Limb (tissue), 2 donors: Measurements from ENCODE around the gene CAMK1D.
"Not testable (repeated sequence)": the region's sequence is repeated elsewhere in the genome, so short reads cannot be mapped to it uniquely, and the experiment has no call there.

Source experiments
- DNase-seq, 2 donors: peaks; one replicate each; pipeline ENCODE4 v3.0.0-alpha.2; 2016; ENCODE audit errors: extremely low spot score in 2 of 2

CAMK1D gene

DNA sequence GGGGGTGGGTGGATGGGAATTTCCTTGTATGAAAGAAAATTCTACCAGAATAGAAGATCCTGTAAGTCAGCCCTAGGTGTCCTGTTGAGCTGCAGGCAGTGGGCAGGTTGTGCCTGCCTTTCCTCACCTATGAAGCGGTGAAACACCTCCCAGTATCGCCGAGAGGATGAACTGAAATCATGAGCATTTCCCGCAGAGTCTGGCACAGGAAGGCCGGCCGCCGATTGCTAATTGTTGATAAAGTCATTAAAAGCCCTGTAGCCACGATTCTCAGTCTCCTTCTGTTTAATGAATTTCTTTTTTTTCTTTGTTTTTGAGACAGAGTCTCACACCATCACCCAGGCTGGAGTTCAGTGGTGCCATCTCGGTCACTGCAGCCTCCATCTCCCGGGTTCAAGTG lies 142.1 kb downstream of the CAMK1D start:
- DNase-seq, result no peak

DNA sequence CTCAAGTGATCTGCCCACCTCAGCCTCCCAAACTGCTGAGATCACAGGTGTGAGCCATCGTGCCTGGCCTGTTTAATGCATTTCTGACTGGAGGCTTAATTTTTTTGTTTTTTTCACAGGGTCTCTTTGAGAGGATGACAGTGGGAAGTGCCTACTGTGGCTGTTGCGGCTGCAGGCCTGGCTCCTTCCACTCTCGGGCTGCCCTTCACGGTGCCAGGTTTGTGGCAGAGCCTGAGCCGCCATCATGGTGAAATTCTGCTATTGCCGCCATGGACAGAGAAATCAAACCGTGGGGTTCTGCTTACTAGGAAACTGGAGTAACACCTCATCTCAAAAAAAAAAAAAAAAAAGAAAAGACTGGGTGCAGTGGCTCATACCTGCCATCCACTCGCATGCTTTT lies 142.7 kb downstream of the CAMK1D start:
- DNase-seq, result no peak

DNA sequence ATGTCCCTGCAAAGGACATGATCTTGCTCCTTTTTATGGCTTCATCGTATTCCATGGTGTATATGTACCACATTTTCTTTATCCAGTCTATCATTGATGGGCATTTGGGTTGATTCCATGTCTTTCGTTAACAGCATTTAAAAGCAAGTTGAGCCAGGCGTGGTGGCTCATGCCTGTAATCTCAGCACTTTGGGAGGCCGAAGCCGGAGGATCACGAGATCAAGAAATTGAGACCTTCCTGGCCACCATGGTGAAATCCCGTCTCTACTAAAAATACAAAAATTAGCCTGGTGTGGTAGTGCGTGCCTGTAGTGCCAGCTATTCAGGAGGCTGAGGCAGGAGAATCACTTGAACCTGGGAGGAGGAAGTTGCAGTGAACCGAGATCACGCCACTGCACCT lies 147.7 kb downstream of the CAMK1D start:
- not testable (repeated sequence) for DNase-seq

DNA sequence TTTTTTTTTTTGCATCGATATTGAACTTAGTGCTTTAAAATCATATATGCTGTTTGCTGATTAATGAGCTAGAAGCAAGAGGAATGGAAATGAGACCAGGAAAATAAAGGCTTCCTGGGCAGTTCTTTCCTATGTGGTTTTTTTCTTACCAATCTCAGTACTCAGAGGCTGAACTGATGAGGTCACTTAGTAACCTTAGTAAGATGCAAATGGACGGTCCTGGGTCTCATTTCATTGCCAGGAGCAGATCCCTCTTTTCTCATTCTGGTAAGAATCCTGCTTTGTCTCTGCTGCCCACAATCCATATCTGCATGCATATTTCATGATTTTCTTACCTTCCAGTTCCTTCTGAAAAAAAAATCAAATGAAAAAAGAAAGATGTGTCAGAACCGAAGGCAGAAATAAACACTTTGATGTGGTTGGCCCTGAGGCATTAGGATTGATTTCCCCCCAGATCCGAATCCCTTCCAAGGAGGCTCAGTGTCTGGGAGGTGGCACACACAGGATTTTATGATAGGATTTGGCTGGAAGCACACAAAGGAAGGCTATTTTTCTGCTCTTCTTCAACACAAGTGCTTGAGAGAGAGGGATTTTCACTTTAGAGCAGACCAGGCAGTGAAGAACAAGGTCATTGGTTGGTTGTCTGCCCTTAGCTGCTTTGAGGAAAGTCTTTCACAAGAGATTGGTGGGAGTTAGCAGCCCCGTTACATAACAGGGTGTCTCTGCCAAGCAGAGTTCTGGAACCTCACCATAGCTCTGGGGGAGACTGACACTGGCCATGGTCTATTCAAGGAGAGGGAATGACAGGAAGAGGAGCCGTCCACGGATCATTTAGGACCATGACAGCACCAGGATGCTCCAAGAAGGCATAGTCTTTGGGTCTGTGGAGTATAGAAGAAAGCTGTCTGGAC lies 150.0 kb downstream of the CAMK1D start:
- DNase-seq, result no peak

DNA sequence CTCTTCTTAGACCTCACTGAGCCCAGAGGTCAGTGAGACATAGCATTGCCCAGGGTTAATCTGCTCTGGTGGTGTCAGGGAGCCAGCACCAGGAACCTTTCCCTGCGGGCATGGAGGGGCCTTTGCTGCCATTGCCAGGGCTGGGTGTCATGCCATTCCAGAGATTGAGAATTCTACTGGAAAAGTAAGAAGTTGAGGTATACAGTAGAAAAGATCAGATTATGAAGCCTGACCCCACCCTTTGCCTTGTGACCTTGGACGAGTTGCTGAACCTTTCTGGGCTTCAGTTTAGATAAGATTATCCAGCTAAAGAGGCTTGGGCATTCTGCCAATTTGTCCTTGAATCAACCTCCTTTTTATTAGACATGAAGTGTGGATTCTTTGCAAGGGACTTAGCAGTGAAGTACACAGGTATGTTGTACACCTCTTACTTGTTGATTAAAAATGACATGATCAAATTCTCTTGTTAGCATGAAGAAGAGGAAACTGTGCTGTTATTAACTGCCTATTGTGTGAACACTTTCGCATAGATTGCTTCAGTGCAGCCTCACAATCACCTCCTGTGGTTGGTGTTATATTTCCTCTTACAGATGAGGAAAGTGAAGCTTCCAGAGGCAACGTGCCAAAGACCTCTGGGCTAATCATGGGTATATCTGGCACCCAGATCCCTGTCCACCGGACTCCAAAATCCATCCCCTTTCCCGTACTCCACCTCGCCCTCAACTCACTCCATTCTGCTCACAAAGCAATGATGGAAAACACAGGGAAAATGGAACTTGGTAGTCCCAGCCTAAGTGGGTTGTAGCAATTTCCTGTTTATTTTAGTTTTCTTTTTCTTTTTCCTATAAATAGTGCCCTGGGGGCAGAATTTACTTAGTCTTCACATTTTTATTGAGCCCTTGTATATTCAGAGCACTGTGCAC lies 151.3 kb downstream of the CAMK1D start:
- peak in 1 of 2 donors; percentile 21 for DNase-seq

DNA sequence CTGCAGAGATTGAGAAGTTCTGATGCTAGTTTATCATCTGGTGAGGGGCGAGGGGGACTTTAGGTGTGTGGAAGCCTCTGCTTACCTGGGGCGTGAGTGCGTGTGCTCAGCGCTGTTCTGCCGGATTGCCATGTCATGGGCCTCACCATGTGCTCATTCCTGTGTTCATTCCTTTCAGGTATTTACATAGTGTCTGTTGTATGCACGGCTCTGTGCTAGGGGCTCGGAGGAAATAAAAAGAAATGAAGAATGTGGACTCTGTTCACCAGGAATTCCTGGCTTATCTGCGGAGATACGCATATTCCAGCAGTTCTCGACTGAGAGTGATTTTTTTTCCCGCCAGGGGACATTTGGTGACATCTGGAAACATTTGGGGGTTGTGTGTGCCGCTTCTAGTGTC lies 152.0 kb downstream of the CAMK1D start:
- DNase-seq, result peak in 1 of 2 donors; percentile 17

DNA sequence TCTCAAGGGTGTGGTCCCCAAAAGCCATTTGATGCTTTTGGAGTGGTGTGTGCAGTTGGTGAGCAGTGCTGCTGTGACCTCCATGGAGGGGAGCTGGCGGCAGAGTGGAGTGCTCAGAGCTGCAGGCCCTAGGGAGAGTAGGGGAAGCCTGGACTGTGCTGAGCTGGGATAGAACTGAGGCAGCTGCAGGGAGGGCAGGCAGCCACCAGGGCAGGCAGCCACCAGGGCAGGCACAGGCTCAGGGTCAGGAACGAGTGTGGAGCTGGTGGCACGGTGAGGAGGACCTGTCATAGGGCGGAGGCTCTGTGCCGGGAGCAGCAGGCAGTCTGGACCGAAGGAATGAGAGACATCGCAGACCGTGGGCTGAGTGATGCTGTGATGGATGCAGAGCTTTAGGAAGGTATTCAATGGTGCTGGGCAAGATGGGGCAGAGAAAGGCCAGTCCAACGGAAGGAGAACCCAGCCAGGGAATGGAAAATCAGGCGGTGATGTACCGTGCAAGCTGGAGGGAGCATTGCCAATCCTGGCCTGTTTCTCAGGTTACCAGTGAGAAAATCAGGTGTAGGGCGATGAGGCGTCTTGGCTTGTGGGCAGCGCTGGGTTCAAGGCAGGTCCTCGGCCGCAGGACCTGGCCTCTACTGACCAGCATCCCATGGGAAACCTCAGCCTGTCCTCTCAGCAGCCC lies 152.6 kb downstream of the CAMK1D start:
- DNase-seq, result peak in 1 of 2 donors; percentile 23

DNA sequence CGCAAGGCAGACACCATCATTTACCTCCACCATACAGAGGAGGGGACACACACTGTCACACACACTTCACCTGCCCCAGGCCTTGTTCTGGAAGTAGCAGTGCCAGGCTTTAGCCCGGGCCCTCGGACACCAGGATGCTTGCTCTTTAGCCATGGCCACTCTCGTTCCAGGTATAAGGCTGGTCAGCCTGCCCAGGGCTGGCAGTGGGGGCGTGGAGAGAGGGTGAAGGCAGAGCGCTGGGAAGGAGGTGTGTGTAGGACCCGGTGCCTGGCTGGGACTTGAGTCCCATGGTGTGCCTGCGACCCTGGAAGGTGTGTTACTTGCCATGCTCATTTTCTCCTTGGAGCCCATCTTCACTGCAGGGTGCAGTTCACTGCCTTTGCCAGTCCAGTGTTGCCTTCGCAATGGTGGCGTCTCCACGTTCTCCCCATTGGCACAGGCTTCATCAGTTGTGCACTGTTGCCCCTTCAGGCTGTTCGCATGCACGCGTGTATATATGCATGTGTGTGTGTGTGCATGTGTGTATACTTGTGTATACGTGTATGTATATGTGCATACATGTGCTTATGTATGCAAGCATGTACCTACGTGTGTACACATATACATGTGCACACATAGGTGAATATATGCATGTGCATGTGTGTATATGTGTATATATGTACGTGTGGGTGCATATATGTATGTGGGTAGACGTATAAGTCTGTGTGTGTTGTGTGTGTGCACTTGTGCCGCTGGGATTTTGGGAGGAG lies 153.4 kb downstream of the CAMK1D start:
- DNase-seq, result no peak

DNA sequence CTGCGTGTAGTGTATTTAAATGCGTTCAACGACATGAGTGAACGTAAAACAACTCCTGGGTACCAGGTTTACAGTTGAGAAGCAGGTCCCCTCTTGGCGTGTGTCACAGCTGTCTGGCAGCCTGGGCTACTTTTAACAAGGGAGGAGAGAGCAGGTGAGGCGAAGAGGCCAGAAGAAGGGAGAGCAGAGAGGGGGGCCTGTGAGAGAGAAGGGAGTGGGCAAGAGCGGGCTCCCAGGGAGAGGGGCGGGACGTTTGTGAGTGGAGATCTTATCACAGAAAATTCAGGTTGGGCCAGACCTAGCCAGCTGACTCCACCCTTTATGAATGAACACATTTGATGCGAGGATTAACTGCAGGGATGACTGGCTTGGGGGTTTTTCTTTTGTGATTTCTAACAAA lies 154.0 kb downstream of the CAMK1D start:
- peak in 1 of 2 donors; percentile 22 for DNase-seq

DNA sequence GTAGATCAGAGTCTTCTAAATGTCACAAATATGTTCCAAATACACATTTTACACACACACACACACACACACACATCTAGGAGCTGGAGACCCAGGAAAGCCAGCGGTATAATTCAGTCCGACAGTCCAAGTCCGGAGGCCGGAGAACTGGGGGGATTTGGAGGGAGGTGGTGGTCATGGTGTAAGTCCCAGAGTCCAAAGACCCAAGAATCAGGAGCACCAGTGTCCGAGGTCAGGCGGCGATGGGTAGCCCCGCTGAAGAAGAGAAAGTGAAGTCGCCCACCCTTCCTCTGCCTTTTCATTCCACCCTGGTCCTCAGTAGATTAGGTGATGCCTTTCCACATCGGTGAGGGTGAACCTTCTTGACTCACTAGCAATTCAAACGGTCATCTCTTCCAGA lies 154.8 kb downstream of the CAMK1D start:
- no peak for DNase-seq

DNA sequence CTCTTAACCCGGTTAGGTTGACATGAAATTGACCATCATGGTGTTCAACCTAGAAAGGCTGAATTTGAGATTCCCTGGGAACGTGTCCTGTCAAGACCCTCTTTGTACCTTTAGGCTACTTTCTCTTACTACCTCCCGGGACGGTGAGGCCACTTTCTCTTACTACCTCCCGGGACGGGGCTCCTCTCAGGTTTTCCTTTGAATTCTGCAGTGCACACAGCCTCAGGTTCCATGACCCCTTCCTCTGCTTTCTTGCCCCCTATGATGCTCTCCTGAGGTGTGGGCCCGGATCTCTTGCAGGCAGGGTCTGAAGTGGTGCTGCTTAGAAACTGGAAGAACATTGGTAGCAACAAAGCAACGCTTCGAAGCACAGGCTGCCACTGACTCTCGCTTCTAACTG lies 155.3 kb downstream of the CAMK1D start:
- DNase-seq, result no peak

DNA sequence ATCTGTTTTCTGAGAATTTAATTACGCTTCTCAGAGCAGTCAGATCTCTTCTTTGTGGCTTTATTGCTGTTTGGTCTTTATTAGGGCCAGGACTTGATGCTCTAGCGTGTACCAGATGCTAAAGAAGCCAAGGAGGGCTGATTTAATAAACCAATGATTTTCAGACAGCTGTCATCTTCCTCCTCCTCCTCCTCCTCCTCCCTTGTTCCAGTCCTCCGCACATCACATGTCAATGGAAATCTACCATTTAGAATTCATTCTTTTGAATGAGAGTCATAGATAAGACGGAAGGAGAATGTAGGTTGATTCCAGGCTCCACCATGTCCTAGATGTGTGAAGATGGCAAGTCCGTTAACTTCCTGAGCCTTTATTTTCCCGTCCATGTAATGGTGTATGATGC lies 156.3 kb downstream of the CAMK1D start:
- DNase-seq, result no peak

DNA sequence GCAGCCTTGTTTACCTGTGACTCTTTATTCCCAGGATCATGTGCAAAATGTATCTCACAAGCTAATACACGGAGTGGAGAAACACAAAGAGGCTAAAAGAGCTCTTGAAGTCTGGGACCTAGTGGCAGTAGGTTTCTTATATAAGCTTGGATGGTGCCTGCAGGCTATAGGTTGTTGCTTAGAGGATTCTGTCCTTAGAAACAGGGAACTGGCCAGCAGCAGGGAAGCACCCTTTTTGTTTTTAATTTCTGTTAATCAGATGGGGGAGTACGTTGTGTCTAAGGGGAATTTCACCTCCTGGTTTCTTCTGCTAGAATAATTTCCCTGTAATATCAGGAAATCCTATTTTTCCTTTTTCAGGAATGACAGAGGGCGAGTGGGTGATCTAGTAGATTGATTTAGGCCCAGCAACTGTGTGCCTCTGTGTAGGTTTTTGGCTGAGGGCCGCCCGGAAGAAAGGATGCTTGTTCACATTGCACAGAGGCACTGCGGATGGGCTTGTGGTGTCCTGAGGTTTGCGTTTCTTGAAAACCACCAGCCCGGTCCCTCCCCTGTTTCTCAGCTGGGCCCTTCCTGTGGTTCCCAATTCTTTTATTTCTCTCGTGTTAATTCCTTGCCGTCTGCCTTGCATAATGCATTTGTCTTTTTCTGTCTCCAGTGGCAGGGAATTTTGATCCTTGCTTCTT lies 158.0 kb downstream of the CAMK1D start:
- no peak for DNase-seq

DNA sequence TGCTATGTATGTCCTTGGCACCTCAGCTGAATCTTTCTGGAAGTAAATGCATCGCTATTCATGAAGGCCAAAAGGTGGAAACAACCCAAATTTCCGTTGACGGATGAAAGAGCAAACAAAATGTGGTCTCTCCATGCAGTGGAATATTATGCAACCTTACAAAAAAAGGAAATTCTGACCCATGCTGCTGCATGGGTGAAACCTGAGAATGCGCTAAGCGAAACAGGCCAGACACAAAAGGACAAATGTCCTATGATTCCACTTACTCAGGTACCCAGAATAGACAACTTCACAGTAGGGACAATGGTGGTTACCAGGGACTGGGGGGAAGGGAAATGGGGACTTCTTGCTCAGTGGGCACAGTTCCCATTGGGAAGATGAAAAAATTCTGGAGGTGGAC lies 158.8 kb downstream of the CAMK1D start:
- no peak for DNase-seq

DNA sequence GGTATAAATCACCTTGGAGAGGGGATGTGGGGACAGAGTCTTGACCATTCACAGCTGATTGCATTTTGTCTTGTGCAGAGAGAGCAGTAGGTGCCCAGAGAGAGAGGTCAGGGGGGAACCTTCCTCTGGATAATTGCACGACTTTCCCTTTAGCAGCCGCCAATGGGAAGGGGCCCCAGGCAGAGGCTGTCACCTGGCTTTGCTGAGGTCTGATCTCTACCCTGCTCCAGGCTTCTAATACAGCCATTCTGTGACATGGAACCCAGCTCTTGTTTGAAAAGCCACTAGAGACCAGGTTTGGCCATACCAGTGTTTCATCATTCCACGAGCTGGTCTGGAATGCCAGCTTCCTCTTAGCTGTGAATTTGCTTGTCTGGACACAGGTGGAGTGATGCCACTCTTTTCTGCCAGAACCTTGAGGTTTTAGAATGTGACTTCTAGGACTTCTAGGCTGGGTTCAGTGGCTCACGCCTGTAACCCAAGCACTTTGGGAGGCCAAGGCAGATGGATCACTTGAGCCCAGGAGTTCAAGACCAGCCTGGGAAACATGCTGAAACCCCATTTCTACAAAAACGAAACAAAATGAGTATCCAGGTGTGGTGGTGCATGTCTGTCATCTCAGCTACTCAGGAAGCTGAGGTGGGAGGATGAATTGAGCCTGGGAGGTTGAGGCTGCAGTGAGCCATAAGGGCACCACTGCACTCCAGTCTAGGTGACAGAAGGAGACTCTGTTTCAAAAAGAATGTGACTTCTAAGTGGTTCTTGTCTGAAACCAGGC lies 159.9 kb downstream of the CAMK1D start:
- DNase-seq, result no peak

DNA sequence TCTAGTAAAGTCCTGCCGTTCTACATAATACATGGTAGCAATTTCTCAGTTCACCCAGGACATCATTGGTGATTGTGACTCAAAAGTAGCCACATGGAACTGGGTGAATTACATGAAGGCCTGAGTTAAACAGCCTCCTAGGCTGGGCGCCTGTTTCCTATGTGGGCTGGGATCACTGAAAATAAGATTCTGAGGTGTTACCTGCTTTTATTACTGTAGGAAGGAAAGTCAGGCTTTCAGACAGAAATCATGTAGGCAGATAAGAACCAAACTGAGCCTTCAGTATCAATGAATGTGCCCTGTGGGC lies 160.4 kb downstream of the CAMK1D start:
- DNase-seq, result no peak

DNA sequence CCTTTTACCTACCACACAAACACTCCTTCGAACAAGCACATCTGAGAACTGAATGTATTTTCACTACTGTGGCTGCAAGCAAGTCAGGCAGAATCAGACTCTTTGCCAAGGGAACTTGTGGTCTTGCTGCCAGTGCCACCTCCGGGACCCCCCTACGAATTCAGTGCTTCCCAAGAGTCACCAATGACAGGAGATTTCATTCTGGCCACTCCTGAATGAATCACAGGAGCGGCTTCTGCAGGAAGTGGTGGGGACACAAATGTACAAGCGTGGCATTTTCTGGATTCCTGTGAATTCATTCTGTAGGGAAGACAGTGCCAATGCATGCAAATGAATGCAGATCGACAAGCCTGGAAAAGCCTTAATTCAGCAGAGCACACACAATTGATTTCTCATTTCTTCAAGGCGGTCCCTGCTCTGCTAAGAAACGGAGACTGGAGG lies 161.2 kb downstream of the CAMK1D start:
- DNase-seq, result no peak

DNA sequence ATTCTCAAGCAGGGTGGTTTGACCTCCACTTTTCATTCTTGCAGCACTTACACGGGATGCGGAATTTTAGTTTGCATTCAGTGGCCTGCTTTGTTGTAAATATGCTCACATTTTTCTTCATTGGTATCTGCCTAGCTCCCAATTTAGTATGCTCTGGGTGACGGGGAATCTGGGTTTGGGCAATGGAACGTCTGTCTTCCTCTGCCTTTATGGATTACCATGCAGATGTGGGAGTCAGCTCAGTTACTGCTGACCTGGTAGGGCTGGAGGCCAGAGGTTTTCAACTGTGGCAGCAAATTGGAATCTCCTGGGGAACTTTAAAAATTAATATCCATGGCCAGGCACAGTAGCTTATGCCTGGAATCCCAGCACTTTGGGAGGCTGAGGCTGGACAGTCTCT lies 161.6 kb downstream of the CAMK1D start:
- DNase-seq, result no peak

DNA sequence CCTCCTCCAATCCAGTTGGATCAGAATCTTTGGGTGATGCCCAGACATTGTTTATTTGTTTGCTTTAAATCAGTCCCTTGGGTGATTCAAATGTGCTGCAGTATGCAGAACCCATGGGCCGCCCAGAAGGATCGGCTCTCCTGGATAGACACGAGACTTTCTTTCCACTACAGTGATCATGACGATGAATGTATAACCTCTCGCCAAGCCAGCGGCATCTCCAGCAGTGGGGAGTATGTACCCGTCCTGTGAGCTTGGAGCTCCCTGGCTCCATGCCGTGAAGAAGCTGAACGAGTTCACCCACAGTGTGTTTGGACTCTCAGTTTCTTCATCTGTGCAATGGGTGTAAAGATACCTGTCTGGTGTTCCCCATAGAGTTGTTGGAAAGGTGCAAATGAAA lies 162.3 kb downstream of the CAMK1D start:
- DNase-seq, result no peak
